SHP77 (cell line): ENCODE measurements around the gene FES.
"Not testable (repeated sequence)": the region's sequence is repeated elsewhere in the genome, so short reads cannot be mapped to it uniquely, and the experiment has no call there.

Experiments used
- DNase-seq, 2 experiments: peaks; one replicate each; lab custom pipeline; 2025; lab: John Stamatoyannopoulos, UW

The FES gene

GRCh38 chr15:90891346-90891949 lies 7.1 kb downstream of the FES start:
- no peak for DNase-seq

GRCh38 chr15:90892023-90892422 lies 7.7 kb downstream of the FES start:
- no peak for DNase-seq

GRCh38 chr15:90892498-90893174 lies 8.3 kb downstream of the FES start:
- DNase-seq: no peak

- DNase-seq: peak; percentile 70 to 80
Measured at GRCh38 chr15:90893175-90894090, 9.1 kb downstream of the FES start.

- DNase-seq: peak; percentile 65 to 77
Measured at GRCh38 chr15:90895571-90896117, 11.3 kb downstream of the FES start.

GRCh38 chr15:90897131-90897655 lies 12.9 kb downstream of the FES start:
- DNase-seq: not testable (repeated sequence)

- peak in 1 of 2 experiments; percentile 41 for DNase-seq
Measured at GRCh38 chr15:90901175-90902039, 17.1 kb downstream of the FES start.

GRCh38 chr15:90902040-90902839 lies 17.9 kb downstream of the FES start:
- DNase-seq: peak; percentile 68 to 83

GRCh38 chr15:90902840-90903732 lies 18.8 kb downstream of the FES start, which contains the start of gene MAN2A2:
MAN2A2 (plus strand) TSS chr15:90903302; CDS start chr15:90904208, 906 bp downstream.
- DNase-seq: peak; percentile 44 to 48

- peak; percentile 26 to 55 for DNase-seq
Measured at GRCh38 chr15:90903733-90904536, 19.6 kb downstream of the FES start.

- DNase-seq: no peak
Measured at GRCh38 chr15:90904746-90905145, 20.4 kb downstream of the FES start.

- DNase-seq: no peak
Measured at GRCh38 chr15:90905306-90906180, 21.2 kb downstream of the FES start.

- no peak for DNase-seq
Measured at GRCh38 chr15:90906181-90906849, 22.0 kb downstream of the FES start.

GRCh38 chr15:90907051-90907660 lies 22.9 kb downstream of the FES start:
- no peak for DNase-seq

- DNase-seq: no peak
Measured at GRCh38 chr15:90907838-90908507, 23.7 kb downstream of the FES start.

GRCh38 chr15:90909449-90909848 lies 25.1 kb downstream of the FES start:
- DNase-seq: not testable (repeated sequence)
